ENCODE measurements around the gene TAS2R19. TPM values are rescaled to one million over a fixed set of nuclear protein-coding genes. Genes with fewer than 3 reads are reported as not detected.

Gene TAS2R19
- total RNA-seq, 1 experiment from 2014 or later, result 2.6 TPM

GRCh38 chr12:11059041-11059440 lies 36.6 kb upstream of the TAS2R19 start:
- H4K91ac ChIP-seq (ENCODE audit: insufficient read length, low read depth, low read length), result no peak overlapping the region
- no peaks in the 10 kb centered on the region for H3K9me3 ChIP-seq (ENCODE audit: control insufficient read depth, low read depth, low read length)
- no peak overlapping the region for H3T11ph ChIP-seq (ENCODE audit: low read length)
- H2BK12ac ChIP-seq (ENCODE audit: insufficient read length, low read depth, low read length), result no peak overlapping the region
- H3K79me1 ChIP-seq (ENCODE audit: insufficient read depth, low read depth, low read length, poor library complexity, severe bottlenecking), result peaks cover 4% of the 10 kb centered on the region
- no CpG with 5 or more reads among the region's 3 CpGs for WGBS (ENCODE audit: extremely low coverage, insufficient read length, low lambda C conversion rate)
- DNase-seq, result no peak
- no peaks in the 10 kb centered on the region for H3K27me3 Mint-ChIP-seq (ENCODE audit: low read depth)
- TF ChIP-seq, protein P1, sequence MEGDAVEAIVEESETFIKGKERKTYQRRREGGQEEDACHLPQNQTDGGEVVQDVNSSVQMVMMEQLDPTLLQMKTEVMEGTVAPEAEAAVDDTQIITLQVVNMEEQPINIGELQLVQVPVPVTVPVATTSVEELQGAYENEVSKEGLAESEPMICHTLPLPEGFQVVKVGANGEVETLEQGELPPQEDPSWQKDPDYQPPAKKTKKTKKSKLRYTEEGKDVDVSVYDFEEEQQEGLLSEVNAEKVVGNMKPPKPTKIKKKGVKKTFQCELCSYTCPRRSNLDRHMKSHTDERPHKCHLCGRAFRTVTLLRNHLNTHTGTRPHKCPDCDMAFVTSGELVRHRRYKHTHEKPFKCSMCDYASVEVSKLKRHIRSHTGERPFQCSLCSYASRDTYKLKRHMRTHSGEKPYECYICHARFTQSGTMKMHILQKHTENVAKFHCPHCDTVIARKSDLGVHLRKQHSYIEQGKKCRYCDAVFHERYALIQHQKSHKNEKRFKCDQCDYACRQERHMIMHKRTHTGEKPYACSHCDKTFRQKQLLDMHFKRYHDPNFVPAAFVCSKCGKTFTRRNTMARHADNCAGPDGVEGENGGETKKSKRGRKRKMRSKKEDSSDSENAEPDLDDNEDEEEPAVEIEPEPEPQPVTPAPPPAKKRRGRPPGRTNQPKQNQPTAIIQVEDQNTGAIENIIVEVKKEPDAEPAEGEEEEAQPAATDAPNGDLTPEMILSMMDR (conservative IDR thresholded peaks at IDR 0.05), result no peak
- H4K5ac ChIP-seq (ENCODE audit: insufficient read length, low read depth, low read length), result no peak overlapping the region
- no peak overlapping the region for H3K23ac ChIP-seq (ENCODE audit: insufficient read length, low read depth, low read length)
- H2BK20ac ChIP-seq (ENCODE audit: low read depth, low read length, poor library complexity, severe bottlenecking), result no peak overlapping the region
- no peaks in the 10 kb centered on the region for H4K20me1 ChIP-seq (ENCODE audit: control insufficient read depth, insufficient read depth, insufficient read length)
- H2BK5ac ChIP-seq (ENCODE audit: insufficient read length, low read length), result no peak overlapping the region
- no peak overlapping the region for H3K4me3 Mint-ChIP-seq
- no peak overlapping the region for H3K9ac ChIP-seq (ENCODE audit: extremely low read depth, insufficient read length, low read length)
- no peaks in the 10 kb centered on the region for H3K27me3 ChIP-seq (ENCODE audit: insufficient read depth, low read length)
- no peak overlapping the region for H4K8ac ChIP-seq (replicated peaks; ENCODE audit: insufficient read length, low read depth, low read length)
- H3K4me1 Mint-ChIP-seq, result peaks cover 4 to 6% of the 10 kb centered on the region in 2 experiments; a peak in 1 of 4 replicates
- H3K4me2 ChIP-seq (ENCODE audit: insufficient read depth, insufficient read length, low read length), result no peak overlapping the region
- H2AFZ ChIP-seq (ENCODE audit: low read length), result no peak overlapping the region
- H3K56ac ChIP-seq (ENCODE audit: insufficient read length, low read depth, low read length), result no peak overlapping the region
- H3K27ac ChIP-seq (ENCODE audit: insufficient read length, low read depth, low read length), result no peak overlapping the region
- no peak overlapping the region for H3K27ac Mint-ChIP-seq
- no peaks in the 10 kb centered on the region for H3K9me3 Mint-ChIP-seq
- no peak overlapping the region for H2BK120ac ChIP-seq (ENCODE audit: low read depth, low read length, poor library complexity, severe bottlenecking)
- no peak overlapping the region for H2AK5ac ChIP-seq (ENCODE audit: insufficient read length, low read length)
- H3K4ac ChIP-seq (ENCODE audit: low read depth, low read length), result no peak overlapping the region
- no peaks in the 10 kb centered on the region for H3K79me2 ChIP-seq (ENCODE audit: insufficient read depth, low read length)
- no peaks in the 10 kb centered on the region for H3K4me1 ChIP-seq (ENCODE audit: insufficient read depth, low read length)
- H3K14ac ChIP-seq (ENCODE audit: insufficient read depth, low read length), result no peak overlapping the region
- H3K18ac ChIP-seq (ENCODE audit: insufficient read length, low read depth, low read length), result no peak overlapping the region
- peaks cover 0 to 7% (median 0%) of the 10 kb centered on the region in 3 experiments; a peak in 4 of 7 replicates for H3K36me3 Mint-ChIP-seq (ENCODE audit: insufficient read depth in 1 of 3, low read depth in 3 of 3)
- H2BK15ac ChIP-seq (ENCODE audit: low read depth, low read length), result no peak overlapping the region
- no peaks in the 10 kb centered on the region for H3K23me2 ChIP-seq (ENCODE audit: insufficient read length, low read depth, low read length, poor library complexity, severe bottlenecking)
